Mesothelial cell of epicardium (in vitro differentiated cells): ENCODE results near the gene MOCS3. TPM values are rescaled to one million over a fixed set of nuclear protein-coding genes. Genes with fewer than 3 reads are reported as not detected.

ENCODE experiments used
- DNase-seq, 2 experiments: peaks; one replicate each; pipeline ENCODE4 v3.0.0; 2021; ENCODE audit warnings: low spot score in 2 of 2; ENCODE audit not compliant: unreplicated experiment in 2 of 2
- H3K27ac Mint-ChIP-seq: 2 replicates; pipeline ENCODE4 v1.8.0; 2021; ENCODE audit warnings: mixed read lengths
- H3K27me3 Mint-ChIP-seq: 2 replicates; pipeline ENCODE4 v1.8.0; 2021; ENCODE audit warnings: low read depth, mixed read lengths
- H3K36me3 Mint-ChIP-seq: 2 replicates; pipeline ENCODE4 v1.8.0; 2021; ENCODE audit warnings: mixed read lengths
- H3K4me1 Mint-ChIP-seq: 2 replicates; pipeline ENCODE4 v1.8.0; 2021; ENCODE audit warnings: mixed read lengths
- H3K4me3 Mint-ChIP-seq: 2 replicates; pipeline ENCODE4 v1.8.0; 2021; ENCODE audit warnings: mild to moderate bottlenecking, moderate library complexity, mixed read lengths
- H3K9me3 Mint-ChIP-seq: 2 replicates; pipeline ENCODE4 v1.8.0; 2021; ENCODE audit warnings: mixed read lengths
- CTCF ChIP-seq: fragments of 200-600 bp; sonication (generic); IDR thresholded peaks from one replicate; pipeline ENCODE4 v1.5.0; 2021; ENCODE audit warnings: antibody characterized with exemption; ENCODE audit not compliant: unreplicated experiment
- total RNA-seq: library from RNA; stranded (reverse); gene quantifications from 3 replicates; pipeline ENCODE4 v1.2.1, GENCODE V29; 2021

MOCS3 gene
- total RNA-seq, 1 donor from 2014 or later: 5.4 TPM

GRCh38 chr20:50920997-50921396, 37.6 kb upstream of the MOCS3 start:
- Mint-ChIP-seq H3K27me3 (no peaks in the 10 kb centered on the region), H3K4me1 (peaks cover 64% of the 10 kb centered on the region), H3K36me3 (no peaks in the 10 kb centered on the region), H3K27ac (peak overlapping the region; percentile 9), H3K4me3 (no peak overlapping the region), H3K9me3 (no peaks in the 10 kb centered on the region)
- DNase-seq: no peak
- TF ChIP-seq CTCF: no peak

DNA sequence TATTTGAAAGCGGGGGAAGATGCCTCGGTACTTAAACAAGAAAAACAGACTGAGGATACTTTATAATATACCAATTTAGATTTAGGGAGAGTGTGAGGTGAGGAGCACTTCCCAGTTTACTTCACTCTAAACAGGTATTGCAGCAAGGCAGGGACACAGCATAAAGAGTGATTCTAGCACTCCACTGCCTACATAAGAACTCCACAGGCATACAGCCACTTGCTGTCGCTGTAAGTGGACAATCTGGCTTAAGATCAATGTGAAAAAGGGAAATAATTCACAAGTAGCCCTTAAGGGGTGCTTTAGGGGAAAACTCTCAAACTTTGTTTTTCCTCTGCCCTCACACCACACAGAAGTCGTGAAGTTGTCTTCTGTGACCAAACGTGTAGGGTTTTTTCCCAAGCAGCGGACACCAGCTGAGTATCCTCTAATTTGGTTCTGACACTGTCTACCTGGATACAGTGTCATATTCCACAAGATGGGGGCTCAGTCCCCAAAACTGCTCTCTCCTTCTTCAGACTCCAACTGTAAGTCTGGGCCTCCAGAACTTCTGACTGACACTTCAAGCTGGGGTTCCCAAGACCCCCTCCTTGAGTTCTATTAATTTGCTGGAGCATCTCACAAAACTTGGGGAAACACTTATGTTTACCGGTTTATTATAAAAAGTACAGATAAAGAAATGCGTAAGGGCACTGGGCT, 36.7 kb upstream of the MOCS3 start:
- Mint-ChIP-seq H3K4me3 (no peak overlapping the region), H3K9me3 (no peaks in the 10 kb centered on the region), H3K4me1 (peaks cover 61% of the 10 kb centered on the region), H3K27ac (peak overlapping the region; percentile 77), H3K36me3 (no peaks in the 10 kb centered on the region), H3K27me3 (no peaks in the 10 kb centered on the region)
- no peak for TF ChIP-seq CTCF
- no peak for DNase-seq

DNA sequence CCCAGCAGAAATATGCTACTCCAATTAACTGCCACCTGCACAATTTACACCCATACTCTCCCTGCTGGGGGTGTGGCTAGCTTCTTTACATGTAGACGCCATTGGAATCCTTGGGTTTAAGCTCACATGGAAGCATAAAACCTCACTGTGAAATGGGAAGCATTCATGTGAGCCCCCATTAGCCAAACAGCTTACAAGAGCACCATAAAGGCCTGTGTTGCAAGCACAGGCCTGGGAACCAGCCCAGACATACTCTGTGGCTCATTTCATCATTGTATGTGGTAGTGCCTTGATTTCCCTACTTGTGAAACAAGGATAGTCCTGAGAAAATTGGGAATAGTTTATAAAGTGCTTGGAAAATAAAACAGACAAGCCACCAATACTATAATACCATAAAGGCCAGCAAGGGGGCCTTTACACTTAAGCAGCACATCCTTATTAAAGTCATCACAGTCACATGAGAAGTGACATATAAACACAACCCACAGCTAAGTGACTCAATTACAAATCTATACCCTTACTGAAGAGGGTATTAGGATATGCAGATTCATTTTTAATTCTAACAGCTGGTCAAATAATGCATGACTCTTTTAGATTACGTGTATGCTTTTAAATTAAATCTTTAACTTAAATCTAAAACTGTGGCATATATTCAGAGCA, 34.2 kb upstream of the MOCS3 start:
- H3K27ac Mint-ChIP-seq: peak overlapping the region; percentile 67

GRCh38 chr20:50926530-50926929, 32.1 kb upstream of the MOCS3 start:
- Mint-ChIP-seq H3K9me3 (no peaks in the 10 kb centered on the region), H3K27me3 (no peaks in the 10 kb centered on the region), H3K27ac (no peak overlapping the region), H3K36me3 (no peaks in the 10 kb centered on the region), H3K4me1 (peaks cover 60% of the 10 kb centered on the region), H3K4me3 (no peak overlapping the region)
- DNase-seq: no peak
- no peak for TF ChIP-seq CTCF

More for the DNA sequence above, 34.2 kb upstream of the MOCS3 start:
- Mint-ChIP-seq H3K4me3 (no peak overlapping the region), H3K36me3 (no peaks in the 10 kb centered on the region), H3K27me3 (no peaks in the 10 kb centered on the region), H3K4me1 (peaks cover 65% of the 10 kb centered on the region), H3K9me3 (no peaks in the 10 kb centered on the region)
- DNase-seq: no peak
- TF ChIP-seq CTCF: no peak

DNA sequence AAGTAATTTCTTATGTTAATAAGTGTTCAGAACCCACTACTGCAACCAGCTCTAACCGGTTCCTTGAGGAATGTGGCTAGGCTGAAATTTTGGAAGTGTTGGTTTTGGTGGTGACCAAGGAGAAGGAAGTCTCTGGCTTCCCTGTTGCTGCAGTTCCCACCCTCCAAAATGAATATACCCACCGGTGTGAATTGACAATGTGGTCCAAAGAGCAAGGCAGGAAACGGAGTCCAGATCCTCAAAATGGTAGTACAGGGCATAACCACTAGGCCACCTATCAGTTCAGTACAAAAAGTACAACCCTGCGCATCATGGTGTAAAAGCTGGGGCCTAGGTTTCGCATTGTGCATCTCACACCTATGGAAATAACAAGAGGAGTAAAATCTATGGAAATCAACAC, 30.1 kb upstream of the MOCS3 start:
- no peak for DNase-seq
- H3K36me3 Mint-ChIP-seq: no peaks in the 10 kb centered on the region
- TF ChIP-seq CTCF: peak; percentile 26
- peaks cover 58% of the 10 kb centered on the region for H3K4me1 Mint-ChIP-seq
- H3K27me3 Mint-ChIP-seq: no peaks in the 10 kb centered on the region
- peak overlapping the region; percentile 89 for H3K4me3 Mint-ChIP-seq
- no peaks in the 10 kb centered on the region for H3K9me3 Mint-ChIP-seq
- peak overlapping the region; percentile 94 for H3K27ac Mint-ChIP-seq
